UCSD-AML1 (cell line): ENCODE results near the gene TMEM14C.

Source experiments
- DNase-seq: peaks from one replicate; lab custom pipeline; 2025; ENCODE audit not compliant: unreplicated experiment; lab: John Stamatoyannopoulos, UW

The TMEM14C gene

DNA sequence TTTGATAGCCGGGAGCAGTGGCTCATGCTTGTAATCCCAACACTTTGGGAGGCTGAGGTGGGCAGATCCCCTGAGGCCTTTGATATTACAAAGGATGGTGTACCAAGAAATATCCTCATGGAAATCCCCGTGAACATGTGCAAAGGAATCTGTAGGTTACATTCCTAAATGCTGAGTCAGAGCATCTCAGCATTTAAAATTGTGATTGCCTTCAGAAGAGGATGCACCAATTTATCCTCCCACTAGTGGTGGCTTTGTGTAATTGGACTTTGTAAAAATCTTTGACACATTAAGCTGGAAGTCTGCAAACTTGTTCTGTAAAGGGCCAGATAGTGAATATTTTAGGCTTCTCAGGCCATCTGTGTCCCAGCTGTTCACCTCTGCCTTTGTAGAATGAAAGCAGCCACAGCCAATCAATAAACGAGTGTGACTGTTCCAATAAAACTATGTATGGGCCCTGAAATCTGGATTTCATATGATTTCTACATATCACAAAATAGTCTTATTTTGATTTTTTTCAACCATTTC is 36.5 kb downstream of the TMEM14C start:
- no peak for DNase-seq

DNA sequence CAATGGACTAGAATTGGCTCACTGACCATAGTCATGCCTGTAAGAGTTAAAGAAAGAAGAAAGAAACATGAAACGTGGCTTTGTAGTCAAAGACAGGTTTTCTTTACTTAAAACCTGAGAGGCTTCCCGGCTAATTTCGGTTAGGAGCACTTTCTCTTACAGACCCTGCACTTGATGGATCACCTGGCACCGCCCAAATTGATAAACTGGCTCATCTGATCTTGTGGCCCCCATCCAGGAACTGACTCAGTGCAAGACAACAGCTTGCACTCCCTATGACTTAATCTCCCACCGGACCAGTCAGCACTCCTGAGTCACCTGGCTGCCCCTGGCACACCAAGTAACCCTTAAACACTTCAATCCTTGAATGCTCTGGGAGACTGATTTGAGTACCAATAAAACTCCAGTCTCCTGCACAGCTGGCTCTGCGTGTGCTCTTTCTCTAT is 37.0 kb downstream of the TMEM14C start:
- no peak for DNase-seq

DNA sequence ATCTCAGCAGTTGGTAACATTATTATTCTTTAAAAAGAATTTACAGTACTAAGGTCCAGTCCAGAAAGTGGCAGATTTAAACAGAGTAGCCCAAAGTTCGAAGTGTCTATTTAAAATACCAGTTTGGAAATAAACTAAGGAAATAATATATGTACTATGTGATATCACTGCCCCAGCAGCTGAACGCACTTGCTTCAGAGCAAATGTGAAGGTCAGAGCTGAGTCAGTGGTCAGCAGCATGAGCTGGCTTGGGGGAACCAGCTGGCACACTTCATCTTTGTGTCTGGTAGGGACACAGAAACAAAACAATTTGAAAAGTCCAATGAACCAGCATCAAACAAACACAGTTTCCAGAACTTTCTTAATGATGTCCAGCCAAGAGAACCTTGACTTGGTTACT is 40.1 kb downstream of the TMEM14C start:
- no peak for DNase-seq

DNA sequence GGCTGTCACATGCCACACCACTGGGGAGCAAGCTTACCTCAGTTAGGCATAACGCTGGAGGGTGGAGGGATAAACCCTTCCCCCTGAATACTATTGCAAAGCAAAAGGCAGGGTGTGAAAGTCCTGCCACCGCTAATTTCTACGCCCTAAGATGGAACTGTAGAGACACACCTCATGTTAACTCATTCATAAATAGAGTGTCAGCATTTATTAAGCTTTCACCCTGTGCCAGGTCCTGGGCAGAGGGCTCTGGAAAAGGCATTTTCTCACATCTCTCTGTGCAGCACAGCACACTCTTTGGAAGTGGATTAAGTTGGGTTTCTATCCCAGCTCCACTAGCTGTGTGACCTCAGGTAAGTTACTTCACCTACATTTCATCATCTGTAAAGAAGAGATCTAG is 46.5 kb downstream of the TMEM14C start:
- no peak for DNase-seq

DNA sequence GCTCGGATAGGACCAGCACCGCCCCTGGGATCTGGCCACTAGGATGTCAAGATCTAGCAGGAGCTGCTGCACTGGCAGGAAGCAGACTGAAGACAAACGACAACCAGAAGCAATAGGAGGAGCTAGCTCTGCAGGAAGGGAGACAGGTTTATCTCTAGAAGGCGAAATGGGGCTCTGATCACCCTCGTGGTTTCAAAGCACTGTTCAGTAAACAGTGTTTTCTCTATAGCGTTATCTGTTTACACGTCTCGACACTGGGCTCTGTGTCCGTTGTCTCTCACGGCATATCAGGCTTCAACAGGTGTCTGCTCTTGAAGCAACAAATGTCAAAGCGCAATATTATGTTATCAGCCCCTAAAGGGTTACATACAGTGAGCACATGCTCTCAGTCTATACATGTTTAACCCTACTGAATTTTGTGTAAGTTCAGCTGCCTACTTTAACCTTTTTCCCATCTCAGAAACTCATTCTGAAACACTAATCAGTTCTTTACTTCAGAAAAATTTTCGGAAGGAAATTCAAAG is 48.6 kb downstream of the TMEM14C start:
- DNase-seq = no peak

DNA sequence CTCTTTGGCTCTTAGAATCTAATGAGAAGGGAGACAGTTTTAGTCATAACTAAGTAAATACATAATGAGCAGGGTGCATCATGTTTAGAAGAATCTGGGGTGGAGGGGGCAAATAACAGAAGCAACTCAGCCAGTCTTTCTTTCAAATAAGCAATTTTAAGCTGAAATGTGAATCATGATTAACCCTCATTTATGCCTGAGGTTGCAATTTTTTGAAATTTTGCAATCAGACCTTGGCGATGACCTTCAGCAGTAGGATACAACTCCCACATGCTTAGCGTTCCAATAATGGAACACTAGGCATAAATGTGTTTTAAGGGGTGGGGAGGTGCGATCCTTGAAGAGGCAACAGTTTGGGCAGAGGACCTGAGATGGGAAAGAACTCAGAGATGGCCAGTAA is 55.4 kb downstream of the TMEM14C start:
- no peak for DNase-seq

DNA sequence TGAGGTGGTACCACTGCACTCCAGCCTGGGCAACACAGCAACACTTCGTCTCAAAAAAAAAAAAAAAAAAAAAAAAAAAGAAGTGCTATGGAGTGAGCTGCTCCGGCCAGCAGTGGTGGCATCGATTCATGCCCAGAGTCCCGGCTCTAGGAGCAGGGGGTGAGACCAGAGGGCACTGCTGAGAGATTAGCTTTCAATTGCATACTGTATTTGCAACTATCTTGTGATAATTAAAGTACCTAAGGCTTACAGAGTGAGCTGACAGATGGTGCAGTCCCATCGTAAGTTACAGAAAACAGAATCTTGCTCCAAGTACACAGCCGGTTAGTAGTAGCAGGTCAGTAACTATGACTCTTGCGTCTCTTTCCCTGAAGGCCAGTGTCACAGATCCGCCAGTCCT is 56.2 kb downstream of the TMEM14C start:
- DNase-seq = no peak
